Embryonic facial prominence (tissue), 1 donor: Measurements from ENCODE around the gene MAN1C1.
A peak's percentile ranks its signal among the peaks of the same experiment; 100 is the strongest.
"Not testable (repeated sequence)": the region's sequence is repeated elsewhere in the genome, so short reads cannot be mapped to it uniquely, and the experiment has no call there.

Experiments used
- DNase-seq: peaks from one replicate; pipeline ENCODE4 v3.0.0-alpha.2; 2016; ENCODE audit errors: extremely low spot score

MAN1C1 gene

GRCh38 chr1:25583519-25584370 lies 32.8 kb upstream of the MAN1C1 start:
- no peak for DNase-seq

- DNase-seq: no peak
Observed at GRCh38 chr1:25586181-25586588, 30.4 kb upstream of the MAN1C1 start.

GRCh38 chr1:25587290-25587689 lies 29.3 kb upstream of the MAN1C1 start:
- no peak for DNase-seq

- DNase-seq: not testable (repeated sequence)
Observed at GRCh38 chr1:25588224-25588623, 28.4 kb upstream of the MAN1C1 start.

- DNase-seq: not testable (repeated sequence)
Observed at GRCh38 chr1:25588786-25589185, 27.8 kb upstream of the MAN1C1 start.

GRCh38 chr1:25590096-25590824 lies 26.3 kb upstream of the MAN1C1 start:
- no peak for DNase-seq

GRCh38 chr1:25593861-25594260 lies 22.7 kb upstream of the MAN1C1 start:
- no peak for DNase-seq

GRCh38 chr1:25594971-25595370 lies 21.6 kb upstream of the MAN1C1 start:
- no peak for DNase-seq

GRCh38 chr1:25596641-25597040 lies 19.9 kb upstream of the MAN1C1 start:
- DNase-seq: not testable (repeated sequence)

- no peak for DNase-seq
Observed at GRCh38 chr1:25598879-25599278, 17.7 kb upstream of the MAN1C1 start.

GRCh38 chr1:25599969-25600610 lies 16.5 kb upstream of the MAN1C1 start:
- no peak for DNase-seq

- not testable (repeated sequence) for DNase-seq
Observed at GRCh38 chr1:25600971-25601699, 15.5 kb upstream of the MAN1C1 start.

GRCh38 chr1:25603779-25604538 lies 12.6 kb upstream of the MAN1C1 start:
- not testable (repeated sequence) for DNase-seq

- no peak for DNase-seq
Observed at GRCh38 chr1:25607123-25607522, 9.5 kb upstream of the MAN1C1 start.

- no peak for DNase-seq
Observed at GRCh38 chr1:25608488-25609178, 8.0 kb upstream of the MAN1C1 start.

- DNase-seq: peak; percentile 29
Observed at GRCh38 chr1:25609921-25610320, 6.7 kb upstream of the MAN1C1 start.

- no peak for DNase-seq
Observed at GRCh38 chr1:25610822-25611630, 5.6 kb upstream of the MAN1C1 start.

- DNase-seq: no peak
Observed at GRCh38 chr1:25611843-25612242, 4.7 kb upstream of the MAN1C1 start.

GRCh38 chr1:25612421-25612820 lies 4.2 kb upstream of the MAN1C1 start:
- no peak for DNase-seq

GRCh38 chr1:25613091-25613490 lies 3.5 kb upstream of the MAN1C1 start:
- no peak for DNase-seq
